Activated naive CD4-positive, alpha-beta T cell treated with anti-CD3 and anti-CD28 coated beads, Interleukin-2, amount 50 U/mL, for 24 hours (primary cell): ENCODE results near the gene ZNF879.

Experiments used
- H3K27ac Mint-ChIP-seq: one replicate; pipeline ENCODE4 v1.8.0; 2021; ENCODE audit warnings: mild to moderate bottlenecking, mixed read lengths
- H3K27me3 Mint-ChIP-seq: one replicate; pipeline ENCODE4 v1.8.0; 2021; ENCODE audit warnings: mixed read lengths
- H3K36me3 Mint-ChIP-seq: one replicate; pipeline ENCODE4 v1.8.0; 2021; ENCODE audit warnings: mixed read lengths
- H3K4me1 Mint-ChIP-seq: one replicate; pipeline ENCODE4 v1.8.0; 2021; ENCODE audit warnings: mixed read lengths
- H3K4me3 Mint-ChIP-seq: one replicate; pipeline ENCODE4 v1.8.0; 2021; ENCODE audit warnings: mild to moderate bottlenecking, mixed read lengths
- H3K9me3 Mint-ChIP-seq: one replicate; pipeline ENCODE4 v1.8.0; 2021; ENCODE audit warnings: mixed read lengths

The ZNF879 gene

DNA sequence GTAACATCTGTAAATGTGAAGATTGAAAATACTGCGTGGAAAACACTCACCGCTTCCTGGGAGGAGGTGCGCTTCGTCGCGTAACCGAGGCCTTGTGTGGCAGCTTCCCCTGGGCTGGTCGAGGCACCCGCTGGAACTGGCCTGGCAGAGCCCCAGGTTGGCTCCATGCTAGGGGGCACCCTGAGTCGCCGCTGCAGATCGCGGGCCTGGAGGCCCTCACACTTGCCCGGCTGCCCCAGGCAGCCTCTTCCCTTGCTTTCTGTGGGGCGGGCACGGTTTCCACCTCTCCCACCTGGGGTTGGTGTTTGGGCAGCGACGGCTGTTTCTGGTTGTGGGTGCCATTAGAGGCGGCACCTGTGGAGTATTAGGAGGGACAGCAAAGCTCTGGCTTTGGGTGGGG lies 37.4 kb downstream of the ZNF879 start:
- Mint-ChIP-seq H3K4me1 (peaks cover 26% of the 10 kb centered on the region), H3K36me3 (peaks cover 29% of the 10 kb centered on the region), H3K4me3 (peak overlapping the region; percentile 96), H3K27me3 (peaks cover 6% of the 10 kb centered on the region), H3K9me3 (peaks cover 15% of the 10 kb centered on the region), H3K27ac (peak overlapping the region; percentile 17)

DNA sequence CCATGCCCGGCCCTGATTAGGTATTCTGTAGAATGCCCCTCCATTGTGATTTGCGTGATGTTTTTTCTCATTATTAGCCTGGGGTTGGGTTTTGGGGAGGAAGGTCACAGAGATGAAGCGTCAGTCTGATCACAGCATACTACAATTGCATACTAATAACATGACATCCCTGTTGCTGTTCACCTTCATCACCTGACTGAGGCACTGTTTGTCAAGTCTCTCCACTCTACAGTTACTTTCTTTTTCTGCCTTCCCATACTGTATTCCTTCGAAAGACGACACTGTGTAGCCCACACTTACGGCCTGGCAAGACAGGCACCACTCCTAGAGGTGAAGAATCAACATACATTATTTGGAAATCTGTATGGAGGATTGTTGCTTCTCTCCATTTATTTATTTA lies 42.1 kb downstream of the ZNF879 start:
- Mint-ChIP-seq H3K36me3 (peaks cover 61% of the 10 kb centered on the region), H3K27ac (no peak overlapping the region), H3K27me3 (no peaks in the 10 kb centered on the region), H3K4me1 (peaks cover 17% of the 10 kb centered on the region), H3K9me3 (peaks cover 17% of the 10 kb centered on the region), H3K4me3 (no peak overlapping the region)

DNA sequence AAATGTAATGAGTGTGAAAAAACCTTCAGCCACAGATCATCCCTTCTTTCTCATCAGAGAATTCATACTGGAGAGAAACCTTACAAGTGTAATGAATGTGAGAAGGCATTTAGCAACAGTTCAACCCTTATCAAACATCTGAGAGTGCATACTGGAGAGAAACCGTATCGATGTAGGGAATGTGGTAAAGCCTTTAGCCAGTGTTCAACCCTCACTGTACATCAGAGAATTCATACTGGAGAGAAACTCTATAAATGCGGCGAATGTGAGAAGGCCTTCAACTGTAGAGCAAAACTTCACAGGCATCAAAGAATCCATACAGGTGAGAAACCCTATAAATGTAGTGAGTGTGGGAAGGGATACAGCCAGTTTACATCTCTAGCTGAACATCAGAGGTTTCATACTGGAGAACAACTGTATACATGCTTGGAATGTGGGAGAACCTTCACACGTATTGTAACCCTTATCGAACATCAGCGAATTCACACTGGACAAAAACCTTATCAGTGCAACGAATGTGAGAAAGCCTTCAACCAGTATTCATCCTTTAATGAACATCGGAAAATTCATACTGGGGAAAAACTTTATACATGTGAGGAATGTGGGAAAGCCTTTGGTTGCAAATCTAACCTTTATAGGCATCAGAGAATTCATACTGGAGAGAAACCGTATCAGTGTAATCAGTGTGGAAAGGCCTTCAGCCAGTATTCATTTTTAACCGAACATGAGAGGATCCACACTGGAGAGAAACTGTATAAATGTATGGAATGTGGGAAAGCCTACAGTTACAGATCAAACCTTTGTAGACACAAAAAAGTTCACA lies 55.8 kb downstream of the ZNF879 start:
- no peak overlapping the region for H3K4me3 Mint-ChIP-seq
- no peaks in the 10 kb centered on the region for H3K27me3 Mint-ChIP-seq
- peaks cover 70% of the 10 kb centered on the region for H3K36me3 Mint-ChIP-seq
- no peak overlapping the region for H3K27ac Mint-ChIP-seq
- peaks cover 38% of the 10 kb centered on the region for H3K9me3 Mint-ChIP-seq
- no peaks in the 10 kb centered on the region for H3K4me1 Mint-ChIP-seq

DNA sequence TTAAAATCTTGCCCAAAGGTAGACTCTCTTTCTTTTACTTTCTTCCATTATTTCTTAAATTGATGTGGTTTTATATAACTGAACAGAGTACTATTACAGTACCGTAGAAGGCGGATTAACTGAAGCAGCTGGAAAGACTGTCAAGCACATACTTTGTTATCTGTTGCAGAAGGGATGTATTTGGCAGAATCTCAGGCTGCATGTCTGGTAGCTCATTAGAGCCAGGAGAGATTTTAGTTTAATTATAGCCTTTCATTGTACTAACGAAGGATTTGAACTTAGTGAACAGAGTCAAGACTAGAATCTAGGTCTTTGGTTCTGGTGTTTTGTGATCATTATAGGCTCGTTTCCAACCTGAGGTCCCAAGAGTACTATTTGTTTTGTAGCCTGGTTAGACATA lies 57.1 kb downstream of the ZNF879 start:
- Mint-ChIP-seq H3K4me3 (no peak overlapping the region), H3K9me3 (peaks cover 40% of the 10 kb centered on the region), H3K36me3 (peaks cover 61% of the 10 kb centered on the region)

More for the DNA sequence above, 57.1 kb downstream of the ZNF879 start:
- H3K4me1 Mint-ChIP-seq = no peaks in the 10 kb centered on the region
- no peak overlapping the region for H3K27ac Mint-ChIP-seq
- H3K27me3 Mint-ChIP-seq = no peaks in the 10 kb centered on the region
